Adrenal gland (tissue), 5 donors: Measurements from ENCODE around the gene MCAM.

ENCODE experiments used
- CTCF ChIP-seq, 6 experiments: fragments of 450-650 bp in 4 of 6; fragments of 200-600 bp in 2 of 6; sonication (generic) in 1 of 6; IDR thresholded peaks; 1 replicate in 5 of 6; 2 replicates in 1 of 6; pipeline versions ENCODE4 v1.5.1 to v1.8.0; 2016 to 2021; ENCODE audit warnings: antibody characterized with exemption in 6 of 6, mild to moderate bottlenecking in 2 of 6, moderate library complexity in 1 of 6
- POLR2A ChIP-seq, 2 donors: fragments of 450-650 bp; IDR thresholded peaks; one replicate each; pipeline ENCODE4 v1.6.1; 2017; ENCODE audit warnings: antibody characterized with exemption in 2 of 2, mild to moderate bottlenecking in 2 of 2, moderate library complexity in 1 of 2
- donor health status: DM: no; HTN: no; CAD: no.

GRCh38 chr11:119345685-119346084 lies 28.8 kb upstream of the MCAM start:
- TF ChIP-seq CTCF (IDR thresholded peaks at IDR 0.05) (no peak), POLR2A (IDR thresholded peaks at IDR 0.05) (no peak)
